IPS-15b (cell line): Measurements from ENCODE around the gene TLK1.

Experiments used
- H3K27me3 ChIP-seq: one replicate; pipeline ENCODE4 v1.6.1; 2013; ENCODE audit warnings: low read length; ENCODE audit not compliant: control insufficient read depth, insufficient read depth
- H3K36me3 ChIP-seq: one replicate; pipeline ENCODE4 v1.6.1; 2013; ENCODE audit warnings: low read length; ENCODE audit not compliant: control insufficient read depth, insufficient read depth
- H3K4me1 ChIP-seq: one replicate; pipeline ENCODE4 v1.6.1; 2013; ENCODE audit warnings: mild to moderate bottlenecking, low read length; ENCODE audit not compliant: control insufficient read depth, insufficient read depth
- H3K4me3 ChIP-seq: one replicate; pipeline ENCODE4 v1.5.1; 2013; ENCODE audit warnings: low read depth, low read length
- H3K9ac ChIP-seq: one replicate; pipeline ENCODE4 v1.6.1; 2013; ENCODE audit warnings: low read depth, mild to moderate bottlenecking, low read length
- H3K9me3 ChIP-seq: one replicate; pipeline ENCODE4 v1.6.1; 2013; ENCODE audit warnings: mild to moderate bottlenecking, low read length; ENCODE audit not compliant: control insufficient read depth, insufficient read depth

Gene TLK1

DNA sequence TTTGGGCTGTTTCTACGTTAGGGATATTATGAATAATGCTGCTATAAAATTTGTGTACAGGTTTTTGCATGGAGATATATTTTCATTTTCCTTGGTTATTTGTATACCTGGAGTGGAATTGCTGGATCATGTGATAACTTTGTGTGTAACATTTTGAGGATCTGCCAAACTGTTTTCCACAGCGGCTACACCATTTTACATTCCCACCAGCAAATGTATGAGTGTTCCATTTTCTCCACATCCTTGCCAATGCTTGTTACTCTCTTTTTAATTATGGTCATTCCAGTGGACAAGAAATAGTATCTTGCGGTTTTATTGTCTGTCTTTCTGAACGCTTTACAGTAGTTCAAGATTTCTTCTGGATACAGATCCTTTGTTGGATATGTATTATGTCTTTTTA lies 218.1 kb downstream of the TLK1 start:
- H3K9ac ChIP-seq = no peak overlapping the region
- no peaks in the 10 kb centered on the region for H3K9me3 ChIP-seq
- H3K4me1 ChIP-seq = no peaks in the 10 kb centered on the region
- H3K36me3 ChIP-seq = no peaks in the 10 kb centered on the region
- no peaks in the 10 kb centered on the region for H3K27me3 ChIP-seq
- no peak overlapping the region for H3K4me3 ChIP-seq
